Activated naive CD4-positive, alpha-beta T cell treated with anti-CD3 and anti-CD28 coated beads for 36 hours (primary cell): ENCODE results near the gene ALK. TPM values are rescaled to one million over a fixed set of nuclear protein-coding genes. Genes with fewer than 3 reads are reported as not detected.
"Not testable (repeated sequence)": the region's sequence is repeated elsewhere in the genome, so short reads cannot be mapped to it uniquely, and the experiment has no call there.

Source experiments
- CTCF ChIA-PET: fragments of 350-600 bp; sonication (Branson Sonifier 250); formaldehyde crosslinking; loops from one replicate; lab custom pipeline; 2021; ENCODE audit warnings: antibody characterized with exemption; lab: Charles Lee
- DNase-seq: peaks from one replicate; pipeline ENCODE4 v3.0.0-alpha.2; 2020
- H3K27ac Mint-ChIP-seq: one replicate; pipeline ENCODE4 v1.8.0; 2021; ENCODE audit warnings: mild to moderate bottlenecking, mixed read lengths
- H3K27me3 Mint-ChIP-seq: one replicate; pipeline ENCODE4 v1.8.0; 2021; ENCODE audit warnings: low read depth, mixed read lengths
- H3K36me3 Mint-ChIP-seq: one replicate; pipeline ENCODE4 v1.8.0; 2021; ENCODE audit warnings: low read depth, mixed read lengths
- H3K4me1 Mint-ChIP-seq: one replicate; pipeline ENCODE4 v1.8.0; 2021; ENCODE audit warnings: low read depth, mixed read lengths
- H3K4me3 Mint-ChIP-seq: one replicate; pipeline ENCODE4 v1.8.0; 2021; ENCODE audit warnings: mild to moderate bottlenecking, moderate library complexity, mixed read lengths
- H3K9me3 Mint-ChIP-seq: one replicate; pipeline ENCODE4 v1.8.0; 2021; ENCODE audit warnings: mixed read lengths
- intact Hi-C: fragments of 100-400 bp; cut with micrococcal nuclease; formaldehyde crosslinking; loops from one replicate; pipeline ENCODE4 v1.15.1; 2023
- total RNA-seq, 2 experiments: library from RNA; stranded (reverse); gene quantifications; one replicate each; pipeline ENCODE4 v1.2.3, GENCODE V29; 2021

The ALK gene
- total RNA-seq, 2 experiments from 2014 or later = not detected

DNA sequence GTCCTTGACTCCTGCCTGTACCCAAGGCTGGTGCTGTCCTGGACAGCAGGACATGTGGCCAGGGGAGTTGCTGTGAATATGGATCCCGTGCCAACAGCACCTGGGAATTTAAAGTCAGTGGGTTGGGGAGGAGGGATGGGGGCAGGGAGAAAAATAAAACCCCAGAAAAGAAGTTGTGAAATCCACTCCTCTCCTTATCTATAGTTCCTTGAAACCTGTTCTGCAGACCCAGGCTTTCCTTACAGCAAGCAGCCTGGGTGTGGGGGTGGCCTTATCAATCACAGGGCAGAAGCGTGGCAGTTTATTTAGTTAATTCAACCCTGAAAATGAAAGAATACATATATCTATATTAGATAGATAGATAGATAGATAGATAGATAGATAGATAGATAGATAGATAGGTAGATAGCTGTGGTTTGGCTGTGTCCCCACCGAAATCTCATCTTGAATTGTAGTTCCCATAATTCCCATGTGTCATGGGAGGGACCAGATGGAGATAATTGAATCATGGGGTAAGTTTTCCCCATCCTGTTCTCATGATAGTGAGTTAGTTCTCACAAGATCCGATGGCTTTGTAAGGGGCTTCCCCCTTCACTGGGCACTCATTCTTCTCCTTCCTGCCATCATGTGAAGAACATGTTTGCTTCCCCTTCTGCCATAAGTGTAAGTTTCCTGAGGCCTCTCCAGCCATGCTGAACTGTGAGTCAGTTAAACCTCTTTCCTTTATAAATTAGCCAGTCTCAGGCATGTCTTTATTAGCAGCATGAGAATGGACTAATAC is 667.7 kb downstream of the ALK start:
- not testable (repeated sequence) for H3K36me3 Mint-ChIP-seq

DNA sequence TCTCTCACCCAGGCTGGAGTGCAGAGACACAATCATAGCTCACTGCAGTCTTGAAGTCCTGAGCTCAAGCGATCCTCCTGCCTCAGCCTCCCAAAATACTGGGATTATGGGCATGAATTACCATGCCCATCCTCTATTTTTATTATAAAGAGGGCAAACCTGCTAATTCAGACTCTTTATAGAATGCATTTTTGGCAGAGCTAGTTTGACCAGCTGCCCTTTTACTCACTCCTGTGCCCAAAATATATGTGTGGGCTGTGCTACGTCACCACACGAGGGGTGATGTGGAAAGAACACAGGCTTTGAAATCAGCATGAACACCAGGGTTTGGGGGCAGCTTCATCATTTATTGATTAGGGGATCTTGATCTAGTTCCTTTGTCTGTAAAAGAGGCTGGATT is 668.4 kb downstream of the ALK start:
- Mint-ChIP-seq H3K36me3 (no peaks in the 10 kb centered on the region), H3K4me3 (no peak overlapping the region), H3K4me1 (no peaks in the 10 kb centered on the region), H3K9me3 (no peaks in the 10 kb centered on the region), H3K27ac (no peak overlapping the region), H3K27me3 (peaks cover 9% of the 10 kb centered on the region)
- CTCF ChIA-PET = no interaction called here
- intact Hi-C loops = no loop called here
- no peak for DNase-seq

More for the DNA sequence above, 667.7 kb downstream of the ALK start:
- H3K4me1 Mint-ChIP-seq, H3K9me3 Mint-ChIP-seq, H3K4me3 Mint-ChIP-seq, DNase-seq, CTCF ChIA-PET, H3K27me3 Mint-ChIP-seq, H3K27ac Mint-ChIP-seq, intact Hi-C loops: not testable (repeated sequence)

DNA sequence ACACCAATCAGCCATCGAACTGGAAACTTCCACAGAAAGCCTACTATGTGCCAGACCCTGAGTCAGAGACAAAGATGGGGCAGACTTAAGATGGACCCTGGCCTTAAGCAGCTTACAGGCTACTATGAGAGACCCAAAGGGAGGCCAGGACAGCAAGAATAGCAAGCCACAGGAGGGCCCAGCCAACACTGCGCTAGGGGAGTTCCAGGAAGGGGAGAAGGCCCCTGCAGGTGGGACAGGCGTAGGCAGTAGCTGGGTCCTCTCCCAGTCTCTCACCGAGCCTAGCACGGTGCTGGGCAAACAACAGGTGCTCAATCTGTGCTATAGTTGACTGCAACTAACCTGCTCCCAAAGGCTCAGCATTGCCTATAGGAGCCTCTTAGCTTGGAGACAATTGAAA is 670.0 kb downstream of the ALK start:
- Mint-ChIP-seq H3K27ac (no peak overlapping the region), H3K4me1 (no peaks in the 10 kb centered on the region), H3K4me3 (no peak overlapping the region), H3K27me3 (peaks cover 7% of the 10 kb centered on the region), H3K9me3 (no peaks in the 10 kb centered on the region), H3K36me3 (no peaks in the 10 kb centered on the region)
- CTCF ChIA-PET = no interaction called here
- intact Hi-C loops = no loop called here
- DNase-seq = no peak

DNA sequence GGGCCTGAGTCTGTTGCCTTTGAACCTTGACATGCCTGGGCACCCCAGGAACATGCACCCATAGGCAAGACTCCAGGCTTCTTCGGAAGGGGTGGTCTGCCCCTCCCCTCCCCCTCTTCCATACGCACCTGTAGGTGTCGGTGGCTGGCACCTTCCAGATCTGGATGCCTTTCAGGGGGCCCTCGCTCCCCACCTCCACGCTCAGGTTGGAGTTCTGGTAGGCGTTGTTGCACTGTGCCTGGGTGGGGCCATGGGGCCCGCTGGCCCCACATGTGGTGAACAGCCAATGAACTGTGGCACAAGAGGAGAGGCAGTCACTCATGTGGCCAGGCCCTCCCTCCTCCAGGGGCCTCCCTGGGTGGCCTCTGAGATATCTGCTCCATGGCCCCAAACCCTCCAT is 670.4 kb downstream of the ALK start:
- Mint-ChIP-seq H3K4me3 (no peak overlapping the region), H3K9me3 (no peaks in the 10 kb centered on the region), H3K27me3 (peaks cover 7% of the 10 kb centered on the region), H3K36me3 (no peaks in the 10 kb centered on the region), H3K27ac (no peak overlapping the region), H3K4me1 (no peaks in the 10 kb centered on the region)
- DNase-seq = no peak
- CTCF ChIA-PET = no interaction called here
- intact Hi-C loops = no loop called here

DNA sequence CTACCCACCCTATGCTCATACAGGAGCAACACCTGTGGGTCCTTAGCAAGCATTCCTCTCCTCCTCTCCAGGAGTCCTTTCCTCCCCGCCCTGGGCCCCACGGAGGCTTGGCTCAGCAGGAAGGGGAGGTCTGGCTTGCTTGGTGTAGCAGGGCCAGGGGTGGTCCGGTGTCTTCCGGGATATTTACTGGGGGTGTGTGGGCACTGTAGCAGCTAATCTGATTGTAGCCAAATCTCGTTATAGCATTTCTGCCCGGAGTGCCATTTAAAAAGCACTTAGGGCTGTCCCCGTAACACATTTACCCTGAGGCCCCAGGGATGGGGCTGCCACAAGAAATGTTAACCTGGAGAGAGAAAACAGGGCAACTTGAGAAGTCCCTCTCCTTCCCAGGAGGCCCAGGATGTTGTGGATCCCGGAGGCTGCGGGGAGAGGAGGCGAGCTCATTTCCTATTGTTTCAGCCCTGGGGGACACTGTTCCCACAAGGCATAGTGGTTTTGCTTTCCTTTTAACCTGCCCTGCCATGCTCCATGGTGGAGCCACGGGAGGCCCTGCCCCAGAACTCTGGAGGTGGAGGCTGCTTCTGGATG is 671.6 kb downstream of the ALK start:
- intact Hi-C loops = no loop called here
- no peaks in the 10 kb centered on the region for H3K9me3 Mint-ChIP-seq
- H3K4me1 Mint-ChIP-seq = no peaks in the 10 kb centered on the region
- no peaks in the 10 kb centered on the region for H3K36me3 Mint-ChIP-seq
- H3K27ac Mint-ChIP-seq = no peak overlapping the region
- no peak overlapping the region for H3K4me3 Mint-ChIP-seq
- peaks cover 5% of the 10 kb centered on the region for H3K27me3 Mint-ChIP-seq
- CTCF ChIA-PET = no interaction called here
- no peak for DNase-seq

DNA sequence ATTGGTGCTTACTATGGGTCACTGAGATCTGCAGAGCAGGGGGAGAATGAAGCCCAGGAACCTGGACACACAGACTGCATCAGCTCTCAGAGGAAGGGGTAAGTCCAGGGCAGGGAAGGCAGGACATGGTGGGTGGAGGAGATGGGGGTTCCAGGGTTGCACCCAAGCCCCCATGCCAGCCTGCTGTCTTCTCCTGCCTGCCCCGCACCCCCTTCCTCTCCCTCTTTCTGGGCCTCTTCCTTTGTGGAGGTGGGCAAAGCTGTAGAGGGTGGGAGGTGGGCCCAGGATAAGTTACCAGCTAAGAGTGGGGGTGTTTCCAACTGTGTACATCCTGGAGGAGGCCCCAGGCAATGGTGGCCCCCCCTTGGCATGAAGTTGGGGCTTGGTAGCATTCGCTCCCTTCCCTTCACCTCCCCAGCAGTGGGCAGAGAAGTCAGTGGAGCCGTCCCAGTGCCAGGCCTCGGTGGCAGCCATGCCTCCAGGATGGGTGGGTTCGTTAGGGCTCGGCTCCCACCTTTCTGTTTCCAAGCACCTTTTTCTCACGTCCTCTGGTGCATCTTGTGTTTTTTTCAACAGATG is 674.0 kb downstream of the ALK start:
- Mint-ChIP-seq H3K36me3 (no peaks in the 10 kb centered on the region), H3K9me3 (no peaks in the 10 kb centered on the region), H3K27ac (no peak overlapping the region), H3K4me3 (no peak overlapping the region), H3K4me1 (no peaks in the 10 kb centered on the region), H3K27me3 (no peaks in the 10 kb centered on the region)
- CTCF ChIA-PET = no interaction called here
- no peak for DNase-seq
- intact Hi-C loops = no loop called here

DNA sequence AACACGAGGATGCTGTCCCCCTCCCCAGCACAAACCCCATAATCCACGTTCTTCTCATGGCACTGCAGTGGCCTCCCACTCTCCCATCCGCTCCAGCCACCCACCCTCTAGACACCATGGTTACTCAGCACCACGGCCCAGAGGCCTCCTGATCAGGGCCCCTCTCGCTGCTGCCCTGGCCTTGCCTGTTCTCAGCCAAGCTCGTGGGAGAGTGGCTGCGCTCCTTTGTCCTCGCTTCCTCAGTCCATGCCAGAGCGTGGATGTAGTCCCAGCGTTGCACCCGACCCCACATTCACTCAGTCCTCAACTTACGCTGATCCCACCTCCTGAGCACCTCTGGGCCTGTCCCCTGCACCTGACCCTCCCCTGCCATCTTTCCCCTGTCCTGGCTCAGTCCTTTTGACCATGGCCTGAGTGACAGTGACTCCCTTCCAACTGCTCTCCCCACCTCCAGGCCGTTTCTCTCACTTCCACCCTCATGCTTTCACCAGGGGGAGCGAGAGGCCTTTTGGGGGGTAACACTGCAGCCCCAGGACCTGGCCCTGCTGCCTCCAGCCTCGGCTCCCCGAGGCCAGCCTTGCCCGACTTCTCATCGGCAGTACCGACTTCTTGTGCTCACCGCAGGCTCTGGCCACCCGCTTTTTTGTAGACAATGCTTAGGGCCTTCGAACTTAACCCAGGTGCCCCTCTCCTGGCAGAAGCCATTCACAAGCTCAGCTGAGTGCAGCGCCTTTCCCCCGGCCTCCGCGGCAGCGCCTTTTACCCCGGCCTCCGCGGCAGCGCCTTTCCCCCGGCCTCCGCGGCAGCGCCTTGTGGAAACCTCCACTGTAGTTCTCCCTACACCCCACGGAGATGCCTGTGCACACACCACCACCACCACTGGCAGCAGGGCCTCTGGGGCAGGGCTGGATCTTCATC is 674.7 kb downstream of the ALK start:
- Mint-ChIP-seq H3K9me3 (no peaks in the 10 kb centered on the region), H3K27ac (no peak overlapping the region), H3K4me3 (no peak overlapping the region), H3K4me1 (no peaks in the 10 kb centered on the region), H3K27me3 (no peaks in the 10 kb centered on the region), H3K36me3 (no peaks in the 10 kb centered on the region)
- intact Hi-C loops = no loop called here
- no peak for DNase-seq
- CTCF ChIA-PET = no interaction called here

DNA sequence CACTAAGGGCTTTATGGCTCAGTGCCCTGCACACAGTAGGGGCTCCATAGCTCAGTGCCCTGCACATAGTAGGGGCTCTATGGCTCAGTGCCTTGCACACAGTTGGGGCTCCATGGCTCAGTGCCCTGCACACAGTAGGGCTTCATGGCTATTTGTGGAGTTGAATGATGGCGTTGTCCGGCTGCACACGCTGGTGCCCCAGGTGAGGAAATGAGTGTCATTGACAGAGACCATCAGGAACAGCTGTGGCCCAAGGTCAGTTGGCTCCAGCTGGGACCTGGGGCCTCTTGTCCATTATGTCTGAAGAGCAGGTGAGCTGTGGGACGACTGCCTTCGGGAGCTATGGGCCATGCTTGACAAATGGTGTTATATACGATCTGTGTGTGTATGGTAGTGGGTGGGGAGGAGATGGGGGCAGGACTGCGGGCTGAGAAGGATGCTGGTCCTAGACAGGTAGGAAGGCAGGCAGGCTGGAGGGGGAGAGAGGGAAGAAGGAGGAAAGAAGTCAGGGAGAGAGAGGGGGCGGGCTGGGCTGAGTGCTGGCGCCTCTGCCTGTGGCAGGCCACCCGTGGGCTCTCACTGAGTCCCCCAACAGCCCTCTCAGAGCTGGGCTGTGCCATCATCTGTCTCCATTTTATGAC is 675.5 kb downstream of the ALK start:
- intact Hi-C loops = no loop called here
- Mint-ChIP-seq H3K4me1 (no peaks in the 10 kb centered on the region), H3K4me3 (no peak overlapping the region), H3K27me3 (no peaks in the 10 kb centered on the region), H3K27ac (no peak overlapping the region), H3K9me3 (no peaks in the 10 kb centered on the region), H3K36me3 (no peaks in the 10 kb centered on the region)
- DNase-seq = no peak
- CTCF ChIA-PET = no interaction called here

DNA sequence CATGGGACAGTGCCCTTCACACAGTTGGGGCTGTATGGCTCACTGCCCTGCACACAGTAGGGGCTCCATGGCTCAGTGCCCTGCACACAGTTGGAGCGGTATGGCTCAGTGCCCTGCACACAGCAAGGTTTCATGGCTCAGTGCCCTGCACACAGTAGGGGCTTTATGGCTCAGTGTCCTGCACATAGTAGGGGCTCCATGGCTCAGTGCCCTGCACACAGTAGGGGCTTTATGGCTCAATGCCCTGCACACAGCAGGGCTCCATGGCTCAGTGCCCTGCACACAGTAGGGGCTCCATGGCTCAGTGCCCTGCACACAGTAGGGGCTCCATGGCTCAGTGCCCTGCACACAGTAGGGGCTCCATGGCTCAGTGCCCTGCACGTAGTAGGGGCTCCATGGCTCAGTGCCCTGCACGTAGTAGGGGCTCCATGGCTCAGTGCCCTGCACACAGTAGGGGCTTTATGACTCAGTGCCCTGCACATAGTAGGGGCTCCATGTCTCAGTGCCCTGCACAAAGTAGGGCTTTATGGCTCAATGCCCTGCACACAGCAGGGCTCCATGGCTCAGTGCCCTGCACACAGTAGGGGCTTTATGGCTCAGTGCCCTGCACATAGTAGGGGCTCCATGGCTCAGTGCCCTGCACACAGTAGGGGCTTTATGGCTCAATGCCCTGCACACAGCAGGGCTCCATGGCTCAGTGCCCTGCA is 676.2 kb downstream of the ALK start:
- H3K4me3 Mint-ChIP-seq, H3K9me3 Mint-ChIP-seq, H3K27me3 Mint-ChIP-seq, DNase-seq, H3K36me3 Mint-ChIP-seq, H3K4me1 Mint-ChIP-seq, intact Hi-C loops, H3K27ac Mint-ChIP-seq, CTCF ChIA-PET: not testable (repeated sequence)

DNA sequence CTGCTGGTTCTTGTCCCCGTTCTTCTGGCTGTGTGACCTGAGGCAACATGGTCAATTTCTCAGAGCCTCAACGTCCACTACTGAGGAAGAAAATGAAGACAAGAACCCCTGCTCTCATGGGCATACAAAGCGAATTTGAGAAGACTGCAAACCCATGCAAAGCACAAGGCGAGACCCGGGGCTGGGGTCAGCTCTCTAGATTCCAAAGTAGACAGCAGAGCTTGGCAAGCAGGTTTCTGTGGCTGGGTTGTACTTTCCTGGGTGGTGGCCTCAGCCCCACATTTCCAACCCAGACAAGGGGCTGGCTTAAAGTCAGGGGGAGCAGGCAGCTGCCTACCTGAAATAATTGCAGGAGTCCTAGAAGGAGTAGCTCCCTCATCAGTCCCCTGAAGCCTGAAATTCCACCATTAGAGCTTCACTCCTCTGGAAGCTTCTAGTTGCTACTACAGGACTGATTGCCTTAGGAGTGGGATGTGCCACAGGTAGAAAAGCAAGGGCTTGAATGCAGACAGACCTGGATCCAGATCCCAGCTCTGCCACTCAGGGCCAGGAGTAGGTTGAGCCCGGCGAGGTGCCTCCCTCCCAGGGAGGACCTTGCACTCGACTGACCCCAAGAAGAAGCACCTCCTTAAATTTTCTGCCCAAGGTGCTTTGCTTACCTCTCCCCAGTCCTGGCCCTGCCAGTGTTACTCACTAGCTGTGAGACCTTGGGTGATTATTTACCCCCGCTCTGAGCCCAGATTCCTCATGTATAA is 678.6 kb downstream of the ALK start:
- Mint-ChIP-seq H3K27ac (no peak overlapping the region), H3K9me3 (no peaks in the 10 kb centered on the region), H3K27me3 (no peaks in the 10 kb centered on the region), H3K36me3 (no peaks in the 10 kb centered on the region), H3K4me1 (no peaks in the 10 kb centered on the region), H3K4me3 (no peak overlapping the region)
- DNase-seq = no peak
- intact Hi-C loops = no loop called here
- CTCF ChIA-PET = no interaction called here

DNA sequence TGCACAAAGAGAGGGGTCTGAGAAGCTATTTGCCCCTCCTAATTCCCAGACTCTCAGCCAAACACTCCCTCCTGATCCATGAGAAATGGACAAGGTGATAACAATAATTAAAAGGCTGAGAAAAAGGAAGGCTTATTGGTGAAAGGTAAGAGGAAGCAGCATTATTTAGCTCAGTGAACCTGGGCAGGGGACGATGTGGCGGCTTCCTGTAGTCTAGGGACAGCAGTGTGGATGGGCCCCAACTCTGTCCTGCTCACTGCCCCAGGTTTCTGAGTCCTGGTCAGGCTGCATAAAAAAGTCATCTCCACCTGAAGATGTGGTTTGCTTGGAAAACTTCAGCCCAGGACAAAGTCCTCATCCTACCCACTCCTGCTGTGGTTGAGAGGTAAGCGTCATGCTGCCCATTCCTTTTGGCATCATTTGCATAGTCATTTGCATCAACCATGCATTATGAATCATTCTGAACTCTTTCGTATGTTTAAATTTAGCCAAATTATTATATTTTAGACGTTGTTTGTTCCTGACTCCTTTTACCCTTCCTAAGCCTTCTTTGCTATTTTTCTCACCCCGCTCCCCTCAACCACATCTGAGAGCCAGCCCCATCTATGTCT is 679.3 kb downstream of the ALK start:
- Mint-ChIP-seq H3K27me3 (peaks cover 3% of the 10 kb centered on the region), H3K4me3 (no peak overlapping the region), H3K27ac (no peak overlapping the region), H3K4me1 (no peaks in the 10 kb centered on the region), H3K36me3 (no peaks in the 10 kb centered on the region), H3K9me3 (no peaks in the 10 kb centered on the region)
- intact Hi-C loops = no loop called here
- no peak for DNase-seq
- CTCF ChIA-PET = no interaction called here
